HEK293 (cell line): ENCODE data around the gene CYTH4.

Experiments
- CTCF ChIA-PET: fragments of 350-600 bp; formaldehyde crosslinking; extraction: SDS; loops from one replicate; lab custom pipeline; 2021; ENCODE audit warnings: antibody characterized with exemption; lab: Yijun Ruan, JAX
- POLR2A ChIA-PET: fragments of 300-600 bp; formaldehyde crosslinking; extraction: SDS; loops from one replicate; lab custom pipeline; 2020; ENCODE audit warnings: antibody characterized with exemption, inconsistent platforms; lab: Yijun Ruan, JAX
- H3K27ac ChIP-seq: fragments of 200-500 bp; sonication (Bioruptor generic); 2 replicates; pipeline ENCODE4 v1.5.1; 2014; ENCODE audit warnings: low read depth, low read length, control low read depth, inconsistent platforms; ENCODE audit errors: extremely low read depth
- H3K36me3 ChIP-seq, 2 experiments: fragments of 200-500 bp in 1 of 2; sonication (Bioruptor generic) in 1 of 2; 1 replicate in 1 of 2; 2 replicates in 1 of 2; pipeline ENCODE4 v1.5.1; 2014 to 2017; ENCODE audit warnings: inconsistent platforms in 2 of 2, low read length in 2 of 2; ENCODE audit not compliant: control insufficient read depth in 2 of 2, insufficient read depth in 1 of 2
- H3K4me1 ChIP-seq: fragments of 200-500 bp; sonication (Bioruptor generic); 2 replicates; pipeline ENCODE4 v1.5.1; 2014; ENCODE audit warnings: mild to moderate bottlenecking, low read length, inconsistent platforms; ENCODE audit not compliant: control insufficient read depth, insufficient read depth
- H3K4me3 ChIP-seq: 2 replicates; pipeline ENCODE4 v1.5.1; 2011; ENCODE audit warnings: low read depth, mild to moderate bottlenecking, control low read depth, low read length, moderate library complexity
- H3K9me3 ChIP-seq: fragments of 200-500 bp; sonication (Bioruptor generic); 2 replicates; pipeline ENCODE4 v1.5.1; 2014; ENCODE audit warnings: low read depth, low read length, inconsistent platforms; ENCODE audit not compliant: control insufficient read depth, insufficient read depth
- FEZF1 ChIP-seq: fragments of 450-650 bp; formaldehyde crosslinking; IDR thresholded peaks from 2 replicates; pipeline ENCODE4 v1.5.1; 2016; ENCODE audit warnings: missing biosample characterization, missing genetic modification characterization
- HOXD13 ChIP-seq: sonication (generic); formaldehyde crosslinking; IDR thresholded peaks from 2 replicates; pipeline ENCODE4 v1.8.0; 2022; ENCODE audit warnings: missing genetic modification reagents, borderline replicate concordance
- OVOL3 ChIP-seq: fragments of 450-650 bp; formaldehyde crosslinking; IDR thresholded peaks from 2 replicates; pipeline ENCODE4 v1.5.1; 2016; ENCODE audit warnings: missing biosample characterization, missing genetic modification characterization
- WT1 ChIP-seq: fragments of 450-650 bp; formaldehyde crosslinking; IDR thresholded peaks from 2 replicates; pipeline ENCODE4 v1.5.1; 2016; ENCODE audit warnings: missing biosample characterization, missing genetic modification characterization
- ZNF132 ChIP-seq: fragments of 450-650 bp; formaldehyde crosslinking; IDR thresholded peaks from 2 replicates; pipeline ENCODE4 v1.5.1; 2017; ENCODE audit warnings: missing biosample characterization, missing genetic modification characterization, borderline replicate concordance
- ZNF184 ChIP-seq: fragments of 450-650 bp; IDR thresholded peaks from 2 replicates; pipeline ENCODE4 v1.5.1; 2018; ENCODE audit warnings: missing biosample characterization, mild to moderate bottlenecking, missing genetic modification characterization
- ZNF335 ChIP-seq: fragments of 450-650 bp; formaldehyde crosslinking; conservative IDR thresholded peaks from 2 replicates; pipeline ENCODE4 v1.5.1; 2016; ENCODE audit warnings: missing biosample characterization, missing genetic modification characterization
- ZNF341 ChIP-seq: fragments of 450-650 bp; formaldehyde crosslinking; IDR thresholded peaks from 2 replicates; pipeline ENCODE4; 2016; ENCODE audit warnings: low read depth, missing biosample characterization, missing genetic modification characterization
- ZNF404 ChIP-seq: fragments of 450-650 bp; formaldehyde crosslinking; IDR thresholded peaks from 2 replicates; pipeline ENCODE4 v1.5.1; 2017; ENCODE audit warnings: missing biosample characterization, missing genetic modification characterization
- ZNF544 ChIP-seq: fragments of 450-650 bp; formaldehyde crosslinking; IDR thresholded peaks from 2 replicates; pipeline ENCODE4 v1.5.0; 2017; ENCODE audit warnings: missing biosample characterization, missing genetic modification characterization
- TF ChIP-seq, protein P1 (sequence below): fragments of 450-650 bp; formaldehyde crosslinking; IDR thresholded peaks from 2 replicates; pipeline ENCODE4 v1.5.1; 2017; ENCODE audit warnings: missing biosample characterization, missing genetic modification characterization
- TF ChIP-seq, protein P2 (sequence below): fragments of 450-650 bp; formaldehyde crosslinking; IDR thresholded peaks from 2 replicates; pipeline ENCODE4 v1.5.1; 2017; ENCODE audit warnings: missing biosample characterization, missing genetic modification characterization
- TF ChIP-seq, protein P3 (sequence below): fragments of 450-650 bp; formaldehyde crosslinking; optimal IDR thresholded peaks from 2 replicates; pipeline ENCODE3; 2016; ENCODE audit warnings: missing biosample characterization, mild to moderate bottlenecking, missing genetic modification characterization
- TF ChIP-seq, protein P4 (sequence below): fragments of 450-650 bp; formaldehyde crosslinking; IDR thresholded peaks from 2 replicates; pipeline ENCODE4 v1.5.1; 2016; ENCODE audit warnings: missing biosample characterization, missing genetic modification characterization
- TF ChIP-seq, protein P5 (sequence below): fragments of 450-650 bp; formaldehyde crosslinking; IDR thresholded peaks from 2 replicates; pipeline ENCODE4 v1.5.1; 2016; ENCODE audit warnings: missing biosample characterization, missing genetic modification characterization, borderline replicate concordance

The CYTH4 gene

DNA sequence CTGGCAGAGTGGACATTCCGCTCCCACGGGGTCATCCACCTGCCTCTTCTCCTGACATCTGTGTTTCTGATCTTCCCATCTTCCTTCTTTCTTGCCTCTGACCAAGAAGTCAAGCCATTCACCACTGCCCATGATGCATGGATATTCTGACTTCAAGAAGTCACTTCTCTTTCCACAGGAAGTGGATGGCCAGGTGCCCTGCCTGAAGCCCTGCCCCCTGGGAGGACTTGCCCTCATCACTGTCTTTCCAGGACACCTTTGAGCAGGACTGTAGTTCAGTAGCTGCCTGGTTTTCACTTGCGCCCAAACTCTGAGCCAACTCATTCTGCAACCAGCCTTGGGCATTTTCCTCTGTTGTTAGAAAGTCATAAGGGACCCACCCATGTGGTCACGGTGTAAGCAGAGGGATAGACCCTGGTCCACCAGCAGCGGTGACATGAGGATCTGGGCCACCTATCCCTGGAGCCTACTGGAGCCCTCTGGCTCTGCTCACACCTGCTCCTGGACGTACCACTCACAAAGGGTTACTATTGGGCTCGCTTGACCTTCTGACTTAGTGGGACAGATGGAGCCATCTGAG, 6.9 kb downstream of the CYTH4 start:
- H3K36me3 ChIP-seq, result no peaks in the 10 kb centered on the region
- CTCF ChIA-PET, result interaction anchor here (0.6 kb wide), 1 partner anchor 303 kb away, joined by 3 read pairs; no protein-coding TSS in a partner anchor
- H3K27ac ChIP-seq, result no peak overlapping the region
- no peaks in the 10 kb centered on the region for H3K9me3 ChIP-seq
- H3K4me1 ChIP-seq, result no peaks in the 10 kb centered on the region
- TF ChIP-seq ZNF341 (tag by site-specific recombination) (no peak), ZNF335 (no peak), ZNF184 (no peak), ZNF404 (tag by site-specific recombination) (no peak), WT1 (tag by site-specific recombination) (no peak), FEZF1 (tag by site-specific recombination) (no peak), ZNF132 (tag by site-specific recombination) (no peak)
- TF ChIP-seq, protein P1, sequence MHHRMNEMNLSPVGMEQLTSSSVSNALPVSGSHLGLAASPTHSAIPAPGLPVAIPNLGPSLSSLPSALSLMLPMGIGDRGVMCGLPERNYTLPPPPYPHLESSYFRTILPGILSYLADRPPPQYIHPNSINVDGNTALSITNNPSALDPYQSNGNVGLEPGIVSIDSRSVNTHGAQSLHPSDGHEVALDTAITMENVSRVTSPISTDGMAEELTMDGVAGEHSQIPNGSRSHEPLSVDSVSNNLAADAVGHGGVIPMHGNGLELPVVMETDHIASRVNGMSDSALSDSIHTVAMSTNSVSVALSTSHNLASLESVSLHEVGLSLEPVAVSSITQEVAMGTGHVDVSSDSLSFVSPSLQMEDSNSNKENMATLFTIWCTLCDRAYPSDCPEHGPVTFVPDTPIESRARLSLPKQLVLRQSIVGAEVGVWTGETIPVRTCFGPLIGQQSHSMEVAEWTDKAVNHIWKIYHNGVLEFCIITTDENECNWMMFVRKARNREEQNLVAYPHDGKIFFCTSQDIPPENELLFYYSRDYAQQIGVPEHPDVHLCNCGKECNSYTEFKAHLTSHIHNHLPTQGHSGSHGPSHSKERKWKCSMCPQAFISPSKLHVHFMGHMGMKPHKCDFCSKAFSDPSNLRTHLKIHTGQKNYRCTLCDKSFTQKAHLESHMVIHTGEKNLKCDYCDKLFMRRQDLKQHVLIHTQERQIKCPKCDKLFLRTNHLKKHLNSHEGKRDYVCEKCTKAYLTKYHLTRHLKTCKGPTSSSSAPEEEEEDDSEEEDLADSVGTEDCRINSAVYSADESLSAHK, result no peak
- TF ChIP-seq, protein P2, sequence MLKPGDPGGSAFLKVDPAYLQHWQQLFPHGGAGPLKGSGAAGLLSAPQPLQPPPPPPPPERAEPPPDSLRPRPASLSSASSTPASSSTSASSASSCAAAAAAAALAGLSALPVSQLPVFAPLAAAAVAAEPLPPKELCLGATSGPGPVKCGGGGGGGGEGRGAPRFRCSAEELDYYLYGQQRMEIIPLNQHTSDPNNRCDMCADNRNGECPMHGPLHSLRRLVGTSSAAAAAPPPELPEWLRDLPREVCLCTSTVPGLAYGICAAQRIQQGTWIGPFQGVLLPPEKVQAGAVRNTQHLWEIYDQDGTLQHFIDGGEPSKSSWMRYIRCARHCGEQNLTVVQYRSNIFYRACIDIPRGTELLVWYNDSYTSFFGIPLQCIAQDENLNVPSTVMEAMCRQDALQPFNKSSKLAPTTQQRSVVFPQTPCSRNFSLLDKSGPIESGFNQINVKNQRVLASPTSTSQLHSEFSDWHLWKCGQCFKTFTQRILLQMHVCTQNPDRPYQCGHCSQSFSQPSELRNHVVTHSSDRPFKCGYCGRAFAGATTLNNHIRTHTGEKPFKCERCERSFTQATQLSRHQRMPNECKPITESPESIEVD (tag by site-specific recombination), result no peak
- TF ChIP-seq, protein P3, sequence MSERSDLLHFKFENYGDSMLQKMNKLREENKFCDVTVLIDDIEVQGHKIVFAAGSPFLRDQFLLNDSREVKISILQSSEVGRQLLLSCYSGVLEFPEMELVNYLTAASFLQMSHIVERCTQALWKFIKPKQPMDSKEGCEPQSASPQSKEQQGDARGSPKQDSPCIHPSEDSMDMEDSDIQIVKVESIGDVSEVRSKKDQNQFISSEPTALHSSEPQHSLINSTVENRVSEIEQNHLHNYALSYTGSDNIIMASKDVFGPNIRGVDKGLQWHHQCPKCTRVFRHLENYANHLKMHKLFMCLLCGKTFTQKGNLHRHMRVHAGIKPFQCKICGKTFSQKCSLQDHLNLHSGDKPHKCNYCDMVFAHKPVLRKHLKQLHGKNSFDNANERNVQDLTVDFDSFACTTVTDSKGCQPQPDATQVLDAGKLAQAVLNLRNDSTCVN (tag by site-specific recombination), result no peak
- TF ChIP-seq, all 188 proteins: peak for 0
- POLR2A ChIA-PET, result no interaction called here
- no peak overlapping the region for H3K4me3 ChIP-seq

DNA sequence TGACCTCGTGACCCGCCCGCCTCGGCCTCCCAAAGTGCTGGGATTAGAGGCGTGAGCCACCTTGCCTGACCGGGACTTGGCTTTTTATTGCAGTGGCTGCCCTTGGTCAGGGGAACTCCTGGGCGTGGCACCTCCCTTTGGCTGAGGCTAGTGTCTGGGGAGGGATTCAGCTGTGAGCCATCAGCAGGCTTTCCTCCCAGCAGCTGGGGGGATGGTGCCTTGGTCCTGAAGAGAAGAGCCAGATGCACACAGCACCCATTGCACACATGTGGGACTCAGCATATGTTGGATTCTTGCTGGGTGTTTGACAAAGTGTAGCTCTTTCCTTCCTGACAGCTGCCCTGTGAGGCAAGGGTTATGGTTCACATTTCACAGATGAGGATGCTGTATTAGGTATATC, 8.4 kb downstream of the CYTH4 start:
- Histone ChIP-seq H3K36me3 (no peaks in the 10 kb centered on the region), H3K4me3 (no peak overlapping the region), H3K4me1 (no peaks in the 10 kb centered on the region), H3K9me3 (no peaks in the 10 kb centered on the region), H3K27ac (no peak overlapping the region)
- TF ChIP-seq HOXD13 (CRISPR knock-in tag), result no peak
- CTCF ChIA-PET, result interaction anchor here (1.1 kb wide), 1 partner anchor 207 kb away, joined by 3 read pairs; no protein-coding TSS in a partner anchor
- POLR2A ChIA-PET, result no interaction called here

DNA sequence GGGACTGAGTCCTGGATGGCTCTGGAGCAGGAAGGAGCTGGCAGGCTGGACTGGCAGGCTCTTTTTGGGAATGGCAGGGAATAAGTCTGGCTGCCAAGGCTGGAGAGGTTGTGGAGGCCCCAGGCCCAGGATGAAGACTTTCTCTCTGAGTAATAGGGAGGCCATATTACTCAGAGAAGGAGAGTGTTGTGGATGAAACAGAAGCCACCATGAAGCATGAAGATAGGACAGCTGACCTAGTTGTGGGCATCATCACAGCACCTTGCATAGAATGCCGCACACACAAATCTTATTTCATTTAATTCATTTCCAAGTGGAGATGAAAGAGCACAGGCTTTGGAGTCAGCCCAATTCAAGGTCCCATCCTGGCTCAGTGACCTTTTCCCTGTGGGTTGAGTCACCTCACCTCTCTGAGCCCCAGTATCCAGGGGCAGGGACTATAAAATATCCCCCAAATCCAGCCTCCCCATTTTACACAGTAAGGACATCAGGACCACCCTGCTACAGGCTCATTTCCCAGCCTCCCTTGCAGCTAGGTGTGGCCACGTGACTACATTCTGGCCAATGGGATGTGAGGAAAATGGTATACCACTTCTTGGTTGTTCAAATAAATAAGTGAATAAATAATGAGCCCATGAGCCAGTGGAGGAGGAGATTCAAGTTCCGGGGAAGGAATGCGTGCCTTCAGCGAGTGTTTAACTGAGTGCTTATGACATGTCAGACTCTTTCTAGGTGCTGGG, 9.4 kb downstream of the CYTH4 start:
- CTCF ChIA-PET, result interaction anchor here (0.6 to 1.1 kb wide), 2 partner anchors 66 to 206 kb away, joined by 3 read pairs; no protein-coding TSS in a partner anchor
- Histone ChIP-seq H3K4me1 (no peaks in the 10 kb centered on the region), H3K4me3 (no peak overlapping the region), H3K27ac (no peak overlapping the region), H3K36me3 (no peaks in the 10 kb centered on the region), H3K9me3 (no peaks in the 10 kb centered on the region)
- POLR2A ChIA-PET, result no interaction called here
- TF ChIP-seq, protein P4, sequence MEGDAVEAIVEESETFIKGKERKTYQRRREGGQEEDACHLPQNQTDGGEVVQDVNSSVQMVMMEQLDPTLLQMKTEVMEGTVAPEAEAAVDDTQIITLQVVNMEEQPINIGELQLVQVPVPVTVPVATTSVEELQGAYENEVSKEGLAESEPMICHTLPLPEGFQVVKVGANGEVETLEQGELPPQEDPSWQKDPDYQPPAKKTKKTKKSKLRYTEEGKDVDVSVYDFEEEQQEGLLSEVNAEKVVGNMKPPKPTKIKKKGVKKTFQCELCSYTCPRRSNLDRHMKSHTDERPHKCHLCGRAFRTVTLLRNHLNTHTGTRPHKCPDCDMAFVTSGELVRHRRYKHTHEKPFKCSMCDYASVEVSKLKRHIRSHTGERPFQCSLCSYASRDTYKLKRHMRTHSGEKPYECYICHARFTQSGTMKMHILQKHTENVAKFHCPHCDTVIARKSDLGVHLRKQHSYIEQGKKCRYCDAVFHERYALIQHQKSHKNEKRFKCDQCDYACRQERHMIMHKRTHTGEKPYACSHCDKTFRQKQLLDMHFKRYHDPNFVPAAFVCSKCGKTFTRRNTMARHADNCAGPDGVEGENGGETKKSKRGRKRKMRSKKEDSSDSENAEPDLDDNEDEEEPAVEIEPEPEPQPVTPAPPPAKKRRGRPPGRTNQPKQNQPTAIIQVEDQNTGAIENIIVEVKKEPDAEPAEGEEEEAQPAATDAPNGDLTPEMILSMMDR (tag by site-specific recombination), result no peak
- TF ChIP-seq, protein P5, sequence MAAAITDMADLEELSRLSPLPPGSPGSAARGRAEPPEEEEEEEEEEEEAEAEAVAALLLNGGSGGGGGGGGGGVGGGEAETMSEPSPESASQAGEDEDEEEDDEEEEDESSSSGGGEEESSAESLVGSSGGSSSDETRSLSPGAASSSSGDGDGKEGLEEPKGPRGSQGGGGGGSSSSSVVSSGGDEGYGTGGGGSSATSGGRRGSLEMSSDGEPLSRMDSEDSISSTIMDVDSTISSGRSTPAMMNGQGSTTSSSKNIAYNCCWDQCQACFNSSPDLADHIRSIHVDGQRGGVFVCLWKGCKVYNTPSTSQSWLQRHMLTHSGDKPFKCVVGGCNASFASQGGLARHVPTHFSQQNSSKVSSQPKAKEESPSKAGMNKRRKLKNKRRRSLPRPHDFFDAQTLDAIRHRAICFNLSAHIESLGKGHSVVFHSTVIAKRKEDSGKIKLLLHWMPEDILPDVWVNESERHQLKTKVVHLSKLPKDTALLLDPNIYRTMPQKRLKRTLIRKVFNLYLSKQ (tag by site-specific recombination), result no peak
- no peak for TF ChIP-seq ZNF544
- no peak for TF ChIP-seq OVOL3 (tag by site-specific recombination)
